HepG2 (cell line): ENCODE data around the gene CBLC. TPM values are rescaled to one million over a fixed set of nuclear protein-coding genes. Genes with fewer than 3 reads are reported as not detected.

Experiments
- CBX1 ChIP-seq: IDR thresholded peaks from one replicate; pipeline ENCODE4 v1.6.1; 2016; ENCODE audit warnings: antibody characterized with exemption, low read depth
- CEBPB ChIP-seq: IDR thresholded peaks from 2 replicates; pipeline ENCODE4 v1.6.1; 2011; ENCODE audit warnings: low read depth, low read length, improper control_type of control experiment, borderline replicate concordance
- ERF ChIP-seq: IDR thresholded peaks from 2 replicates; pipeline ENCODE4 v1.6.1; 2018; ENCODE audit warnings: missing biosample characterization, missing genetic modification reagents
- GABPB1 ChIP-seq: IDR thresholded peaks from 2 replicates; pipeline ENCODE4 v1.6.1; 2016; ENCODE audit warnings: mild to moderate bottlenecking, missing genetic modification reagents, moderate library complexity, missing compliant biosample characterization
- HMG20B ChIP-seq: conservative IDR thresholded peaks from 2 replicates; pipeline ENCODE4 v1.6.1; 2016; ENCODE audit warnings: missing genetic modification reagents, missing compliant biosample characterization
- IKZF4 ChIP-seq: sonication (generic); formaldehyde crosslinking; IDR thresholded peaks from 2 replicates; pipeline ENCODE4 v1.5.1; 2020; ENCODE audit warnings: borderline replicate concordance, mild to moderate bottlenecking, low read depth, missing genetic modification reagents; ENCODE audit errors: not compliant biosample characterization
- KDM4B ChIP-seq: sonication (generic); formaldehyde crosslinking; IDR thresholded peaks from 2 replicates; pipeline ENCODE4 v1.4.0; 2020; ENCODE audit warnings: missing genetic modification reagents
- MATR3 ChIP-seq: sonication (generic); formaldehyde crosslinking; IDR thresholded peaks from 2 replicates; pipeline ENCODE4 v1.4.0; 2020; ENCODE audit warnings: missing genetic modification reagents
- NR2F6 ChIP-seq, 2 experiments: IDR thresholded peaks; 2 replicates each; pipeline ENCODE4 v1.6.1; 2016; ENCODE audit warnings: antibody characterized with exemption in 1 of 2, mild to moderate bottlenecking in 1 of 2
- PITX1 ChIP-seq: sonication (generic); formaldehyde crosslinking; IDR thresholded peaks from 2 replicates; pipeline ENCODE4 v1.5.1; 2020; ENCODE audit warnings: mild to moderate bottlenecking, missing genetic modification reagents
- RAD51 ChIP-seq: fragments of 450-650 bp; IDR thresholded peaks from 2 replicates; pipeline ENCODE4 v1.6.1; 2016; ENCODE audit warnings: borderline replicate concordance
- RARA ChIP-seq: IDR thresholded peaks from 2 replicates; pipeline ENCODE4 v1.6.1; 2016; ENCODE audit warnings: missing genetic modification reagents, missing compliant biosample characterization
- RFXANK ChIP-seq: IDR thresholded peaks from 2 replicates; pipeline ENCODE4 v1.6.1; 2016
- SAFB2 ChIP-seq: sonication (generic); formaldehyde crosslinking; IDR thresholded peaks from 2 replicates; pipeline ENCODE4 v1.5.1; 2020; ENCODE audit warnings: missing genetic modification reagents, low read depth, mild to moderate bottlenecking, borderline replicate concordance
- SP2 ChIP-seq: sonication (generic); formaldehyde crosslinking; IDR thresholded peaks from 2 replicates; pipeline ENCODE4 v1.5.1; 2020; ENCODE audit warnings: mild to moderate bottlenecking, missing genetic modification reagents
- SP4 ChIP-seq: sonication (generic); formaldehyde crosslinking; IDR thresholded peaks from 2 replicates; pipeline ENCODE4 v1.8.1; 2023; ENCODE audit warnings: mild to moderate bottlenecking, missing genetic modification reagents
- TFE3 ChIP-seq: IDR thresholded peaks from 2 replicates; pipeline ENCODE4 v1.6.1; 2016
- ZMYM4 ChIP-seq: sonication (generic); formaldehyde crosslinking; IDR thresholded peaks from 2 replicates; pipeline ENCODE4 v1.8.1; 2023; ENCODE audit warnings: mild to moderate bottlenecking, missing genetic modification reagents
- ZNF280D ChIP-seq: sonication (generic); formaldehyde crosslinking; IDR thresholded peaks from 2 replicates; pipeline ENCODE4 v1.5.1; 2020; ENCODE audit warnings: mild to moderate bottlenecking, missing genetic modification reagents
- ZNF891 ChIP-seq: sonication (generic); formaldehyde crosslinking; IDR thresholded peaks from 2 replicates; pipeline ENCODE4 v1.5.0; 2020; ENCODE audit warnings: mild to moderate bottlenecking, missing genetic modification reagents
- ZSCAN30 ChIP-seq: sonication (generic); formaldehyde crosslinking; IDR thresholded peaks from 2 replicates; pipeline ENCODE4 v1.5.0; 2020; ENCODE audit warnings: mild to moderate bottlenecking, missing genetic modification reagents
- ZSCAN9 ChIP-seq: IDR thresholded peaks from 2 replicates; pipeline ENCODE4 v1.6.1; 2016; ENCODE audit warnings: borderline replicate concordance
- ZUFSP ChIP-seq: sonication (generic); formaldehyde crosslinking; IDR thresholded peaks from 2 replicates; pipeline ENCODE4 v1.9.0; 2021; ENCODE audit warnings: missing genetic modification reagents, mild to moderate bottlenecking, borderline replicate concordance
- polyA plus RNA-seq, 8 experiments: library from polyadenylated mRNA; depleted of rRNA in 3 of 8; stranded (reverse) in 7 of 8; unstranded in 1 of 8; fragments of >200 nt; fragmentation: Illumina TruSeq in 4 of 8; extraction: Trizol in 4 of 8; gene quantifications; 2 replicates each; pipeline versions ENCODE4 v1.2.1 to v1.2.3, GENCODE V29; 2011 to 2016; ENCODE audit warnings: low read depth in 4 of 8, missing spikeins in 1 of 8, mixed read lengths in 1 of 8; ENCODE audit not compliant: insufficient read depth in 1 of 8
- total RNA-seq, 5 experiments: library from RNA; depleted of rRNA; stranded (reverse); fragments of >200 nt; fragmentation: Illumina TruSeq; extraction: Trizol; gene quantifications; 2 replicates each; pipeline ENCODE4 v1.2.3, GENCODE V29; 2016; ENCODE audit warnings: low read depth in 1 of 5
- TF ChIP-seq, protein P1 (sequence below): sonication (generic); formaldehyde crosslinking; IDR thresholded peaks from 2 replicates; pipeline ENCODE4 v1.4.0; 2020; ENCODE audit warnings: missing genetic modification reagents, borderline replicate concordance

Gene CBLC
- total and polyA plus RNA-seq, 2 of the 13 experiments (the other 11 are each of a cell fraction or from before 2014, with no cell fraction given): 1.8 to 2.6 TPM

- TF ChIP-seq TFE3 (CRISPR knock-in tag) (peak; percentile 17; the same call in 1 of the 2 replicates), KDM4B (no peak), ZMYM4 (CRISPR knock-in tag) (no peak), SP2 (no peak), ZSCAN9 (no peak), ZNF280D (no peak; the same call in 1 of the 2 replicates), RFXANK (CRISPR knock-in tag) (no peak), RAD51 (no peak), SAFB2 (CRISPR knock-in tag) (no peak), HMG20B (no peak), SP4 (CRISPR knock-in tag) (peak; percentile 79), PITX1 (CRISPR knock-in tag) (no peak; the same call in 1 of the 2 replicates), IKZF4 (CRISPR knock-in tag) (no peak), ZUFSP (CRISPR knock-in tag) (no peak), RARA (CRISPR knock-in tag) (peak; percentile 93), ZSCAN30 (CRISPR knock-in tag) (no peak), CEBPB (no peak), MATR3 (CRISPR knock-in tag) (no peak), ERF (CRISPR knock-in tag) (no peak), ZNF891 (CRISPR knock-in tag) (0 out of 2 replicates have a peak, but pooled peaks have one; percentile 49), GABPB1 (CRISPR knock-in tag) (peak; percentile 46), NR2F6 (IDR thresholded peaks at IDR 0.05) (peak; percentile 42), NR2F6 (CRISPR knock-in tag; IDR thresholded peaks at IDR 0.05) (no peak; the same call in 1 of the 2 replicates), CBX1 (no peak)
- TF ChIP-seq, protein P1, sequence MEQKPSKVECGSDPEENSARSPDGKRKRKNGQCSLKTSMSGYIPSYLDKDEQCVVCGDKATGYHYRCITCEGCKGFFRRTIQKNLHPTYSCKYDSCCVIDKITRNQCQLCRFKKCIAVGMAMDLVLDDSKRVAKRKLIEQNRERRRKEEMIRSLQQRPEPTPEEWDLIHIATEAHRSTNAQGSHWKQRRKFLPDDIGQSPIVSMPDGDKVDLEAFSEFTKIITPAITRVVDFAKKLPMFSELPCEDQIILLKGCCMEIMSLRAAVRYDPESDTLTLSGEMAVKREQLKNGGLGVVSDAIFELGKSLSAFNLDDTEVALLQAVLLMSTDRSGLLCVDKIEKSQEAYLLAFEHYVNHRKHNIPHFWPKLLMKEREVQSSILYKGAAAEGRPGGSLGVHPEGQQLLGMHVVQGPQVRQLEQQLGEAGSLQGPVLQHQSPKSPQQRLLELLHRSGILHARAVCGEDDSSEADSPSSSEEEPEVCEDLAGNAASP (CRISPR knock-in tag): peak; percentile 97
These were observed 30.5 kb upstream of the CBLC start (continued) for GRCh38 chr19:44746946-44747738.
